Nephron progenitor cell (in vitro differentiated cells): ENCODE results near the gene ZAR1L.
A peak's percentile ranks its signal among the peaks of the same experiment; 100 is the strongest.

Source experiments
- DNase-seq: peaks from one replicate; pipeline ENCODE4 v3.0.0; 2021
- H3K27ac Mint-ChIP-seq: 2 replicates; pipeline ENCODE4 v1.8.0; 2021; ENCODE audit warnings: mild to moderate bottlenecking, moderate library complexity, mixed read lengths
- H3K27me3 Mint-ChIP-seq: 2 replicates; pipeline ENCODE4 v1.8.0; 2021; ENCODE audit warnings: mild to moderate bottlenecking, low read depth, mixed read lengths; ENCODE audit not compliant: poor library complexity
- H3K36me3 Mint-ChIP-seq: 2 replicates; pipeline ENCODE4 v1.8.0; 2021; ENCODE audit warnings: low read depth, mixed read lengths
- H3K4me1 Mint-ChIP-seq: 2 replicates; pipeline ENCODE4 v1.8.0; 2021; ENCODE audit warnings: mixed read lengths
- H3K4me3 Mint-ChIP-seq: 2 replicates; pipeline ENCODE4 v1.8.0; 2021; ENCODE audit warnings: mild to moderate bottlenecking, moderate library complexity, mixed read lengths
- H3K9me3 Mint-ChIP-seq: 2 replicates; pipeline ENCODE4 v1.8.0; 2021; ENCODE audit warnings: mild to moderate bottlenecking, moderate library complexity, mixed read lengths
- CTCF ChIP-seq: fragments of 200-600 bp; sonication (generic); IDR thresholded peaks from 2 replicates; pipeline ENCODE4 v1.5.0; 2021; ENCODE audit warnings: antibody characterized with exemption

Gene ZAR1L

GRCh38 chr13:32340914-32341313 is 25.8 kb upstream of the ZAR1L start:
- no peak overlapping the region for H3K4me3 Mint-ChIP-seq
- peaks cover 42% of the 10 kb centered on the region for H3K9me3 Mint-ChIP-seq
- H3K4me1 Mint-ChIP-seq, result no peaks in the 10 kb centered on the region
- no peak for DNase-seq
- peaks cover 55% of the 10 kb centered on the region for H3K36me3 Mint-ChIP-seq
- H3K27ac Mint-ChIP-seq, result no peak overlapping the region
- no peak for TF ChIP-seq CTCF
- H3K27me3 Mint-ChIP-seq, result no peaks in the 10 kb centered on the region

- H3K27ac Mint-ChIP-seq, result no peak overlapping the region
- DNase-seq, result no peak
- H3K27me3 Mint-ChIP-seq, result no peaks in the 10 kb centered on the region
- peaks cover 91% of the 10 kb centered on the region for H3K36me3 Mint-ChIP-seq
- H3K4me3 Mint-ChIP-seq, result no peak overlapping the region
- no peaks in the 10 kb centered on the region for H3K4me1 Mint-ChIP-seq
- peaks cover 36% of the 10 kb centered on the region for H3K9me3 Mint-ChIP-seq
- TF ChIP-seq CTCF, result no peak
These were observed 19.5 kb upstream of the ZAR1L start for GRCh38 chr13:32334671-32335070.

GRCh38 chr13:32330441-32330840 is 15.3 kb upstream of the ZAR1L start:
- DNase-seq, result no peak
- Mint-ChIP-seq H3K4me3 (no peak overlapping the region), H3K36me3 (peaks cover 70% of the 10 kb centered on the region), H3K4me1 (no peaks in the 10 kb centered on the region), H3K27me3 (no peaks in the 10 kb centered on the region), H3K27ac (no peak overlapping the region), H3K9me3 (peaks cover 6% of the 10 kb centered on the region)
- no peak for TF ChIP-seq CTCF

- TF ChIP-seq CTCF, result no peak
These were observed 8.7 kb upstream of the ZAR1L start for GRCh38 chr13:32323912-32324311.

GRCh38 chr13:32320528-32320927 is 5.4 kb upstream of the ZAR1L start:
- no peak overlapping the region for H3K27ac Mint-ChIP-seq
- peaks cover 6% of the 10 kb centered on the region for H3K9me3 Mint-ChIP-seq
- TF ChIP-seq CTCF, result no peak
- peaks cover 4% of the 10 kb centered on the region for H3K4me1 Mint-ChIP-seq
- H3K27me3 Mint-ChIP-seq, result no peaks in the 10 kb centered on the region
- H3K36me3 Mint-ChIP-seq, result peaks cover 63% of the 10 kb centered on the region
- DNase-seq, result no peak
- no peak overlapping the region for H3K4me3 Mint-ChIP-seq

More at GRCh38 chr13:32323912-32324311, 8.7 kb upstream of the ZAR1L start:
- H3K4me3 Mint-ChIP-seq, result no peak overlapping the region
- H3K4me1 Mint-ChIP-seq, result no peaks in the 10 kb centered on the region
- DNase-seq, result no peak
- no peaks in the 10 kb centered on the region for H3K27me3 Mint-ChIP-seq
- peak overlapping the region; percentile 32 for H3K27ac Mint-ChIP-seq
- peaks cover 78% of the 10 kb centered on the region for H3K36me3 Mint-ChIP-seq
- H3K9me3 Mint-ChIP-seq, result peaks cover 6% of the 10 kb centered on the region

GRCh38 chr13:32317716-32318465 is 2.7 kb upstream of the ZAR1L start:
- Mint-ChIP-seq H3K9me3 (peaks cover 6% of the 10 kb centered on the region), H3K27me3 (peaks cover 4% of the 10 kb centered on the region), H3K27ac (no peak overlapping the region), H3K4me3 (no peak overlapping the region), H3K36me3 (peaks cover 42% of the 10 kb centered on the region), H3K4me1 (peaks cover 4% of the 10 kb centered on the region)
- TF ChIP-seq CTCF, result no peak
- DNase-seq, result no peak
